HG02623 (cell line): Measurements from ENCODE around the gene DOK6.

ENCODE experiments used
- ATAC-seq: cut with Tn5 transposase; IDR thresholded peaks from one replicate; pipeline ENCODE4 v1.9.1; 2021; ENCODE audit warnings: moderate library complexity; ENCODE audit not compliant: unreplicated experiment

Gene DOK6

DNA sequence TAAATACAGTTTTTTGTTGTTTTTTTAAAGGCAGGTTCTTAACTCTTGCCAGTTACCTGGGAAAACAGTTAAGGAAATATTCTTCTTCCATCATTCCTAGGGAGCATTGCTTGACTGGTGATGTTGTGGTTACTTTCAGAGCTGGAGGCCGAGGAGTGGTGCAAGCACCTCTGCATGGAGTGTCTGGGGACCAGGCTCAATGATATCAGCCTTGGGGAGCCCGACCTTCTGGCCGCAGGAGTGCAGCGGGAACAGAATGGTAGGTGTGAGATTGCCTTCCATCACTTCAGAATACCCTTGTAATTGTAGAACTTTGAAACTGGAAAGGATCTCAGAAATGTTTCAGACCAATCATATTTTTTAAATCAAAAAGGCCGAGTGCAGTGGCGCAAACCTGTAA is 276.9 kb downstream of the DOK6 start:
- ATAC-seq: no peak

DNA sequence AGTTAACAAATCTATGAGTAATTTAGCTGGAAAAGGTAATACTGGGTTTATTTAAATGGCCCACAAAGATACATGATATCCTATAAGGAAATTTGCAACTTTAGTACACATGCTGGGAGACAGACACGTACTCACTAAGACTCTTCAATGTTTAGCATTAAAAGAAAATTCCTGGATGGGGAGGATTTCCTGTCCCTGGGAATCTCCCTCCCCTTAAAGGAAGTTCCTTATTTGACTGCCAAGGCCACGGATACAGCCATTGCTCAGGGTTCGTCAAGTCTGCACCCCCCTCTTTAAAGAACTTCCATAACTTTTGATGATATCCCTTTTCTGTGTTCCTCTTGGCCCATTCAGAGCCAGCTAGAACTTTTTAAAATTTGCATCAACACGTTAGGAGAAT is 279.4 kb downstream of the DOK6 start:
- no peak for ATAC-seq

DNA sequence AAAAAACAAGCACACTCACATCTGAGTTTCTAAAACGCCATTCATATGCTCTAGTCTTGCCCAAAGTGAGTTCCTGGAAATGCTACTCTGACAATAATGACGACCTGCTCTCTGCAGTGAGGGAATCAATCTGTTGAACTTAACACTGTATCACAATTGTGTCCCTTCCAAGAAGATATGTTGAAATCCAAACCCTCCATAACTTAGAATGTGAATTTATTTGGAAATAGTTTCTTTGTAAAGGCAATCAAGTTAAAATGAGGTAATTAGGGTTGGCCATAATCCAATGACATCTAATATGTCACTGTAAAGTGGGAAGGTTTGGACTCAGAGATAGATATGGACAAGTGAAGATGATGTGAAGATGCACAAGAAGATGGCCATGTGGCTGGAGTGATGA is 282.5 kb downstream of the DOK6 start:
- no peak for ATAC-seq

DNA sequence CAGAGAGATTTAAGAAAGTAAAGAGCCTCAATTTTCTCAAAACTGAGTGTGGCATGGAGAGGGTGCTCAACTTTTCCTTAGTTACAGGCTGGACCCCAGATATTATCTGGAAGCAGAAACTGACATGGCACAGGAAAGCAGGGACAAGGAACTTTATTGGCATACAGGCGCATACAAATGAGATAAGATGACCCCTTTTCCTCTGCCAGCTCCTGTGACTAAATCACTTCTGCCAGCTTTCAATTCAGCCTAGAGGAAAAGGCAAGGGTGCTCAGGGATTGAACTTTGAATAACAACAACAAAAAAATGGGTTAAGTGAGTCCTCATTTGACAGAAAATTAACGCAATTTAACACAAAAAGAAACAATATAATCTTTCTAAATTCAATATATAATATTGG is 284.1 kb downstream of the DOK6 start:
- no peak for ATAC-seq

DNA sequence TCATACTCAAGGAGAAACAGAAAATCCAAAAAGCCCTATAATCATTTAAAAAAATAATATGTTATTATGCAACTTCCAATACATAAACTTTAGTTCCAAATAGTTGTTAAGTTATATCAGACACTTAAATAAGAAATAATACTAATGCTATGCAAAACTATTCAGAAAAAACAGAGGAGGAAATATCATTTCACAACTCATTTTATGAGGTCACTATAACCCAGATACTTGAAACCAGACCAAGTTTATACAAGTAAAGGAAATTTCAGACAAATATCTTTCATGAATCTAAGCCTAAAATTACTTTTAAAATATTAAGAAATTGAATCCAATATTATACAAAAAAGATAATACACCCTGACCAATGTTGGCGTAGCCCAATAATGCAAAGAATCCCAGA is 286.2 kb downstream of the DOK6 start:
- no peak for ATAC-seq

DNA sequence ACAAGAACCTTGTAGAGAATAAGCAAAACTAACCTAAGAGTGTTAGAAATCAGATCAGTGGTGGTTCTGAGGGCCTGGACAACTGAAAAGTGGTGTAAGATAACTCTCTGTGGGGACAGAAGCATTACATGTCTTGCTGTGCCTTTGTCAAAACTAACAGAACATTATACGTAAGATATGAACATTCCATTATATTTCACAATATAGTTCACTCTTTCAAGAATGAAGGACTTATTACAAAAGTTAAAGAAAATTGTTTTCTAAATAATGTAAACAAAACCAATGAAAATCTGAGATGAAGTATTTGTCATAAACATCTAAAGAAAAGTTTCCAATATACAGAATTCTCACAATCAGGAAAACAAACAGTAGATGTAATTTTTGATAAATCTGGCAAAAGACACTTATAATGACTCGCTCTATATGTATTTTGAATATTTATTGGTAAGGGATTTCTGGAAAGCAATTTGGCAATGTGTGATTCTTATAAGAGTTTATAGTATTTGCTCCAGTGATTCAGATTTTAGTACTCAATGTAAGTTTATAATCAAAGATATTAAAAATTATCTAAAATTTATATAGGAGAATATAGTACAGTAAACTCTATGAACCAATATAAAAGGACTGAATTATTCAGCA is 288.6 kb downstream of the DOK6 start:
- no peak for ATAC-seq

DNA sequence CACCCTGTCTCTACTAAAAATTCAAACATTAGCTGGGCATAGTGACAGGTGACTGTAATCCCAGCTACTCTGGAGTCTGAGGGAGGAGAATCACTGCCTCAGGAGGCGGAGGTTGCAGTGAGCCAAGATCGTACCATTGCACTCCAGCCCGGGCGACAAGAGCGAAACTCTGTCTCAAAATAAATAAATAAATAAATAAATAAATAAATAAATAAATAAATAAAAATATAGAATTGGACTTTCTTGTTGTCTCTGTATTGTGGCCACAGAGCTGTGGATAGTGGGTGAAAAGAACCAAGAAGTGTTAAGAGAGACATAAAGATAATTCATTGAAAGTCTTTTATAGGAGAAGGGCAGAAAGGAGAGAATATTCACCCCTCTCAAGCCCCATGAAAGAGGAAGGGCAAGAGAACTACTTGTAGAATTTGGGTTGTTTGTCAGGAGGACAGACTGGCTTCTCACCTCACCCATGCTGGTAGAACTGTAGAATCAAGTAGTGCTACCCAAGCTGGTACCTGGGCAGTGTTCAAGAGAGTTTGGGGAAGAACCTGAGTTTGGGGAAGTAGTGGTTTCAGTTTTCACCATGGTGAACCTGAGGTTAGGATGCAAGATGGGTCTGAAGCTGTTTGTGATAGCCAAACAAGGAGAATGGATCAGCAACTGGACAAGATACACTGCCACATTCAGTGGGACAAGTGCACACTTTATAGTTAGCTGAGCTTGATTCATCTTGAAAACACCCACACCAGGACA is 290.5 kb downstream of the DOK6 start:
- peak; percentile 67 for ATAC-seq

DNA sequence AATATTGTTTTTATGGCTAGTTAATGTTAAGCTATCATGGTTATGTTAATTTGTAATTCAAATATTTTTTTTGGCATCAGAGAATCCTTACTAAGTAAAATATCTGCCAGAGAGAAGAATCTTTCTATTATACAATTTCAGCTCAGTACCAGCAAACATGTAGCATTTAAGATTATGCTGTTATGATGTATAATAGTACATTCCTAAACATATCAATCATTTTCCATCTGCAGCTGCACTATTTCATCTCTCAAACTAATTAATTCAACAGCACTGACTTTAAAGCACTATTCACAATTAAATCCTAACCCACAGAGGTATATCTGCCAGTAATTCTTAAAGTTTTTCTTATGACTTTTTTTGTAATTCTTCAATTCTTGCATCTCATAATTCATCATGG is 296.4 kb downstream of the DOK6 start:
- ATAC-seq: no peak

DNA sequence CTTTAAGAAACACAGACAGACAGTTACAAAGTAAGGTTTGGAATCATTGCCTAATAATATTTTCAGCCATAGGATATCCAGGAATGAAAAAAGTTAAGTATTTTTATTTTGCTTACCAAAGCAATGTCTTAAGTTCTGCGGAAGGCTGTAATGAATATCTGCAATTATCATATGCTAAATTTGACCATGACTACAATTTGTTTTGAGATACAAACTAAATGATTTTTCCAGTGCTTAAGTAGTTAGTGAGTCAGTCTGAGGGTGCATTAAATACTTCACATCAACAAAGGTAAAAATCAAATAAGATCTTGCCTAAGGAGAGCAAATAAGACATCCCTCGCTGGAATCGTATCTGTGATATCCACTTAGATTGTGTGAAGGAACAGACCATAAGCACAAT is 297.0 kb downstream of the DOK6 start:
- ATAC-seq: no peak

DNA sequence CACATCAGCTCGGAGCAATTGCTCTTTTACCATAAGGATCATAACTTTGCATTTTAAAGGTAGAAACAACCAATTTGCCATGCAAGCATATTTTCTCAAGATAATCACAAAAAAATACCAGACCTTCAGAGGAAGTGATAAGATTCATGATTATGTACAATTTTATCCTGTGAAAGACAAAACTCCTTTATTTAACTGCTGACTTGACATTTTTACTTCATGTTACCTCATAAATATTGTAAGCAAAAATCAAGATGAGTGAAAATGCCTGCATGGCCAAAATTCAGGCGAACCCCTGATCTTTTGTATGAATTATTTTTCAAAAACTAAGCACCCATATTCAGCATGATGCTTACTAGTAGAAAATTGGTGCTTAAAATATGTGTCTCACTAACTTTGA is 300.6 kb downstream of the DOK6 start:
- ATAC-seq: no peak

DNA sequence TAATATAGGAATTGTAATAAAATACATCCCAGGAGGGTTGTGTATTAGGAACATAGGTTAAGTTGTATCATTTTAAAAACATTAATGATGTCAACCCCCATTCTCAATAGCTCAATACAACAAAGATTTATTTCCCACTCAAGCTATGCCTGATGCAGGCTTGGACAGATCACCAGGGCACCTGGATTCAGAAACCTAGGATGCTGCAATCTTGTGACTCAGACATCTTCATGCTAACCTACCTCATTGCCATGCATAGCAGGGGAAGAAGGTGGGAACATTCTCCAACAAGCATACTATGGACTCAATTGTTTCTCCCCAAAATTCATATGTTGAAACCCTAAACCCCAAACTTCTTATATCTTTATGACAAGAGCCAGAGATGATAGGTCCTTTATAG is 302.8 kb downstream of the DOK6 start:
- ATAC-seq: no peak

DNA sequence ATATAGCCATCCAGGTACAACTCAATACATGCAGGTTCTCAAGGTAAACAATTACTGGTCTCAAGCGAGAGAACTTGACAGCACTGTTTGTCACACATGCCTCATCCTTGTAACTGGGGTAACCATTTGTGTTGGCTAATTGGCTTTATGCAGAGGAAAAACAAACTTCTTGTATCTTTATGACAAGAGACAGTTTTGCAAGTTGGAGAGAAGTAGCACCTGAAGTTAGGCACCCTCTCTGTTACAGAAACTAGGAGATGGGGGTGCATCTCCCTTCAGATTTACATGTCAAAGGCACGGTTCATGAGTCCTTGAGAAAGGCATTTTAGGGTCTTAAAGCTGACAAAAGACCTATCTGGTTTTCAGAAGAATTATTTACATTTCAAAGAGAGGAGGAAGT is 305.3 kb downstream of the DOK6 start:
- ATAC-seq: no peak

DNA sequence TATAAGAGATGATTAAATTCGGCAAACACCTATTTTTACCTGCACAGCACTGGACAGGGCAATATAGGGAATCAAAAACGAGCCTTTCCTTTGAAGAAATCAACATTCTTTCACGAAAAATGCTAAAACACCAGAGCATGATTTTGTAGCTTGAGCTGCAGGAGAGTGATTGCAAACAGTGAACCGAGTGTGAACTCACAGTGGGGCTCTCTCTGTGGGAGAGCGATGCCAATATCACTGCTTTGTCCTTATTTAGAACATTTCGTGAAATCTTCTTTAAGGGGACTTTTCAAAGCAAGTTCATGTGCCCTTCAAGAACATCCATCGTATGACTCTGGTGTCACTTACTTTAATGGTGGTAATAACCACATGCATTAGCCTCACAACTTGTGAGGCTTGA is 308.2 kb downstream of the DOK6 start:
- no peak for ATAC-seq

DNA sequence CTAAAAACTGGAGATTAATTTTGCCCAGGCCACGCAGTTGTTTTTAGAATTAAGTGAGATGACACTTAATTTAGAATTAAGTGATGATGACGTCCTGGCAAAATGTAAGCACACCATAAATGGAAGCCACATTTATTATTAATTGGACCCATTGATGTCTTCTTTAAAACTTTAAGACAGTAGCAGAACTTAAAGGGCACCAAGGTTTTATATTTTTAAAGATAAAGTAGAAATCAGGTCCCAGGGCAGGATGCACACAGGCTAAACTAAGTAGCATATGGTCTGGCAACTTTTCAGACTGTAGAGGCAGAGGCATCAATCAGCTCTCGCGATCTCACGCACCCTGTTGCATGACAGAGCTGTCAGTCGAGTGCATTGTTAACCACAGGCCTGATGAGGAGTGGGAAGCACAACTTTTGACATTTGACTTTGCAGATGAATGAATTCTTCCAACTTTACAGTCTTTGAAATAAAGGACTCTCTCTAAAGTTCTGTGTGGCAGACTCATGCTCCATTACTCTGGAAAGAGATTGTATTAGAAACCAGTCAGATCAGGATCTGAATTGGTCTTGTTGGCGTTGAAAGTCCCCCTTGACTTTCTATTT is 314.6 kb downstream of the DOK6 start:
- ATAC-seq: no peak

DNA sequence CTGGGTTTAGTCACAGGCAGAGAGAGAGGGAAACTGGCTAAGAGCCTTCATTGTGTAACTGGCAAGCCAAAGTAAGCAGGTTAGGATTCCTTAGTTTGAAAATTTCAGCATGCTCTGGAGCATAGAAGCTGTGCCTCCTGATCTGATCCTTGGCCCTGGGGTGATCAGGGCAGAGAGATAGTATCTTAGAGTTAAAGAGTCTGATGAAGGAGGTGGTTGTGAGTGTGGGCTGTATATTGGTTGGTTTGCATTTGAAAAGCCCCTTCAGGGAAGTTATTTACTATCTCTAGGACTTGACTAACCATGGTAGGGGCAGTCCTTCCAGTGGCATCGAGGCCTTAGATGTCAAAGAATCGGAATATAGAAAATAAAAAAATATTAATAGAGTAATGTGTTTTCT is 316.9 kb downstream of the DOK6 start:
- ATAC-seq: no peak

DNA sequence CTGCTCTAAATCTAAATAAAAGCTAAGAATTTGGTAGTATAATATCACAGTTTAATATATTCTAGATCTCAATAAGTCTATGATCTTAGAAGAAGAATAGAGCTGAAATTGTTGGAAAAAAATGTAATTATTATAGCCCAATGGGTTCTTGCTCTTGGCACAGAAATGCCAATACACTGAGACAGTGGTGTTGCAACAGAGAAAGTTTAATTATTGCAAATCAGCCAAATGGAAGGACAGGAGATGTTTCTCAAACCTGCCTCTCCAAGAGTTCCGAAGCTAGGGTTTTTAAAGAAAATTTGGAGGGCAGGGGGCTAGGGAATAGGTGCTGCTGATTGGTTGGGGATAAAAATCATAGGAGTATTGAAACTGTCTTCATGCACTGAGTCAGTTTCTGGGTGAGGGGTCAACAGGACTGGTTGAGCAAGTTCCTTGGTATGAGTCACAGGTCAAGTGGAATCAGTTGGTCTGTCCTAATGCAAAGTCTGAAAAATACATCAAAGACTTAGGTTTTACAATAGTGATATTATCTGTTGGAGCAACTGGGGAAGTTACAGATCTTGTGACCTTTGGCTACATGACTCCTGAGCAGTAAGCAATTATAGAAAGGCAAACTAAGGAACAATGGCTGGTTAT is 318.3 kb downstream of the DOK6 start:
- ATAC-seq: no peak

DNA sequence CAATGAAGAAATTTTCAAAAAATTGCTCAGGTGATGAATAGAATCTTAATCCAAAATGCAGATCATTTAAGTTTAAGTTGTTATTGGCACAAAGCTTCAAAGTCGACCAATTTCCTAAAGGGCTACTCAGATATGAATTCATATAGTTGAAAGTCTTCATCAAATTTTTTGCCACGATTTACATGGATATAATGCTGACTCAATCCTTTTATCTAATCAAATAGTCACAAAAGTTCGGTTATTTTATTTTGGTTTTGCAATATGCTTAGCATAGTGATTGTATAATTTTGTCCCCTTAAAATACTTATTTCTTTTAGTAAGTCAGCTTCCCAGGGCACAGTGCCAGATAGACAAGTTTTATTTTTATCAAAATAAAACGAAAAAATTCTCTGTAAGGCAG is 319.7 kb downstream of the DOK6 start:
- no peak for ATAC-seq

DNA sequence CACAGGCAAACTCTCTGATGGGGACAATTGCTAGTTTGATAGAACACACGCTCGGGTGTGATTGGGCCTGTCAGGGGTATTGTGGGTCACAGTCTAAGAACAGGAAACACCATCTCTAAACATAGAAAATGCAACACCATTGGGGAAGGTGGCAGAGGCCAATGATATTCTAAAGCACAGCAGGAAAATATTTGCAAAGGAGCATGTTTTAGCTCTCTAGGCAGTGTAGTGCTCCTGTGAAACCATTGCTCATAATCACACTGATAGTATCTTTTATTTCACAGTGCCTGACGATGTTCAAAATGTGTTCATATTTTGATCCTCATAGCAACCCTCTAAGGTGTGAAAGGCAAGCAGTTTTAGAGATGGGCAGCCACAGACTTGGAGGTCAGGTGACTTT is 322.7 kb downstream of the DOK6 start:
- ATAC-seq: no peak

DNA sequence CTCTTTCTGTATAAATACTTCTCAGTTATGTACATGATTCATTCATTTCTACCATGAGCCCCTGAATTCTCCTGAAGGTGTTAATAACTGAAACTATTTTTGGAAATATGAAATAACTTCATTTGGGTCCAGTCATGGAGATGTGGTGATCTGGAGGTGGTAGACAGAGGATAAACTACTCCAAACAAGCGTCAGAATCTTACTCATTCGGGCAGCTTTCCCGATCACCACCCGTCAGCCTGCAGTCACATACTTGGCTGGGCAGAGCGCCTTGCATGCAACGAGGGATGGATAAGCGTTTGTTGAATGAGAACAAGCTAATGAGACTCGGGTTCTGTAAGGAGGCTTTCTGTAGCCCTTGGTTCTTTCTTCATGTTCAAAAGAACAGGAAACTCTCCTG is 324.3 kb downstream of the DOK6 start:
- ATAC-seq: no peak

DNA sequence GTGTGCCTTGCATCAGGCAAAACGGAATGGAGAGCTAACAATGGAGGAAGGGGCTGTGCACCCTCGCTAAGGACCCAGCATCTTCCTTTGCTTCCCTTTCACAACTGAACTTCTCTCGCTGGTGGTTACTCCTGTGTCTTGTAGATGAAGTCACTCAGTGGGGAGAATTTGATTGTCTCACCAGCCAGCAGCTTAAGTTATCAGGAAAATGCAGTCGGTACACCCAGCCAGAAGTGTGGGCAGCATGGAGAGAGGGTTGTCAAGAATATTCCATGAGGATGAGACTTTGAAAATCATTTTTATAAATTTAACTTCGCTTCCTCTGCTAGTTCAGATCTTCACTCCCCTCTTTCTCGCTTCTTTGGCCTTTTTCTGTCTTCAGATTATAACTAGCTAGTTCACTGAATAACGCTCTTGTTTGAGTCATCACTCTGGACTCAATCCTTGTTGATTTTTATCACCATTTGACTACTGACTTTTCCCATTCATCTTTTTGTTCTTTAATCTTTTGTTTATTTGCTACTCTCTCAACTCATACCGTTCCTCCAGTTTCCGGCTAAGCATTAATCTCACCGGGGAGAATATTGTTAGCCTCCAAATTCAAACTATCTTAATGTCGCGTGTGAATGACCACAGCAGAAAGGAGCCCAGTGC is 325.3 kb downstream of the DOK6 start:
- no peak for ATAC-seq

DNA sequence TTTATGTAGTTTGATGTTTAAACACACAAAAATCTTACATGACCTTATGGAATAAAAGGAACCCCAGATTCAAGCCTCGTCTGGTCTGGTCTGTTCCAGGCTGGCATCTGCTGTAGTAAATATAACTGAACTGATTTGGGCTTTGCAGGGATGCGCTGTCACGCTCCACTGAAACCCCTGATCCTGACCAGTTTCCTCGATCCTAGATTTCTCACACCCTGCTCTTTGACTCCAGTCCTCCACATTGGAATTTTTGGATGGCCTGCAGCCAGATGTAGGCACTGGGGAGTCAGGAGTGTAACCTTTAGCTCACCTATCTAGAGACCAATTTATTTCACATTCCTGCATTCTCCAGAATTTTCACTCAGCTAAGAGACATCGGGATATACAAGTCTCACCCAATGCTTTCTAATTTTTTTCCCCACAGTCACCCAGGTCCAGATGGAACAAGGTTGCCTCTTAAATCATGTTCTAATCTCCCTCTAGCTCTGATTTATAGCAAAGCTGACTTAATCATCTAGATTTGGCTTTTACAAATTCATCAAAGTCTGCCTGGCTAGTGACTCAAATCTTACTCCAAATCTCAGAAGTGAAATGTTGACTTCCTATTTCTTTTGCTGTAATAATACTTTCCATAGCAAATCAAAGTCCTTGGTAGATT is 327.4 kb downstream of the DOK6 start:
- ATAC-seq: no peak
